ENCODE data around the gene C2orf80. TPM values are rescaled to one million over a fixed set of nuclear protein-coding genes. Genes with fewer than 3 reads are reported as not detected.

The C2orf80 gene
- total RNA-seq, 4 donors from 2014 or later = not detected

- H3K4me1 ChIP-seq = no peaks in the 10 kb centered on the region
- no peaks in the 10 kb centered on the region for H3K9me3 ChIP-seq
- no peaks in the 10 kb centered on the region for H3K36me3 ChIP-seq
- no peak overlapping the region for H3K4me3 ChIP-seq
- no peak for DNase-seq
- H3K27me3 ChIP-seq = no peaks in the 10 kb centered on the region
- no peak overlapping the region for H3K27ac ChIP-seq
- TF ChIP-seq, protein P1, sequence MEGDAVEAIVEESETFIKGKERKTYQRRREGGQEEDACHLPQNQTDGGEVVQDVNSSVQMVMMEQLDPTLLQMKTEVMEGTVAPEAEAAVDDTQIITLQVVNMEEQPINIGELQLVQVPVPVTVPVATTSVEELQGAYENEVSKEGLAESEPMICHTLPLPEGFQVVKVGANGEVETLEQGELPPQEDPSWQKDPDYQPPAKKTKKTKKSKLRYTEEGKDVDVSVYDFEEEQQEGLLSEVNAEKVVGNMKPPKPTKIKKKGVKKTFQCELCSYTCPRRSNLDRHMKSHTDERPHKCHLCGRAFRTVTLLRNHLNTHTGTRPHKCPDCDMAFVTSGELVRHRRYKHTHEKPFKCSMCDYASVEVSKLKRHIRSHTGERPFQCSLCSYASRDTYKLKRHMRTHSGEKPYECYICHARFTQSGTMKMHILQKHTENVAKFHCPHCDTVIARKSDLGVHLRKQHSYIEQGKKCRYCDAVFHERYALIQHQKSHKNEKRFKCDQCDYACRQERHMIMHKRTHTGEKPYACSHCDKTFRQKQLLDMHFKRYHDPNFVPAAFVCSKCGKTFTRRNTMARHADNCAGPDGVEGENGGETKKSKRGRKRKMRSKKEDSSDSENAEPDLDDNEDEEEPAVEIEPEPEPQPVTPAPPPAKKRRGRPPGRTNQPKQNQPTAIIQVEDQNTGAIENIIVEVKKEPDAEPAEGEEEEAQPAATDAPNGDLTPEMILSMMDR (IDR thresholded peaks at IDR 0.05) = no peak
These were observed 14.0 kb downstream of the C2orf80 start for GRCh38 chr2:208175840-208176153.

GRCh38 chr2:208175069-208175839 lies 14.6 kb downstream of the C2orf80 start:
- H3K36me3 ChIP-seq = no peaks in the 10 kb centered on the region
- no peak overlapping the region for H3K27ac ChIP-seq
- TF ChIP-seq, protein P1 (IDR thresholded peaks at IDR 0.05) = peak; percentile 48 to 88 (median 82)
- TF ChIP-seq POLR2A (IDR thresholded peaks at IDR 0.05) = no peak
- peak; percentile 58 to 88 (median 63) for DNase-seq
- H3K27me3 ChIP-seq = no peaks in the 10 kb centered on the region
- no peaks in the 10 kb centered on the region for H3K9me3 ChIP-seq
- H3K4me1 ChIP-seq = no peaks in the 10 kb centered on the region
- no peak overlapping the region for H3K4me3 ChIP-seq

GRCh38 chr2:208174144-208174543 lies 15.7 kb downstream of the C2orf80 start:
- Histone ChIP-seq H3K27ac (no peak overlapping the region), H3K4me3 (no peak overlapping the region), H3K9me3 (no peaks in the 10 kb centered on the region), H3K36me3 (no peaks in the 10 kb centered on the region), H3K27me3 (no peaks in the 10 kb centered on the region), H3K4me1 (no peaks in the 10 kb centered on the region)
- TF ChIP-seq, protein P1 (IDR thresholded peaks at IDR 0.05) = no peak
- TF ChIP-seq POLR2A (IDR thresholded peaks at IDR 0.05) = no peak
- DNase-seq = no peak

DNA sequence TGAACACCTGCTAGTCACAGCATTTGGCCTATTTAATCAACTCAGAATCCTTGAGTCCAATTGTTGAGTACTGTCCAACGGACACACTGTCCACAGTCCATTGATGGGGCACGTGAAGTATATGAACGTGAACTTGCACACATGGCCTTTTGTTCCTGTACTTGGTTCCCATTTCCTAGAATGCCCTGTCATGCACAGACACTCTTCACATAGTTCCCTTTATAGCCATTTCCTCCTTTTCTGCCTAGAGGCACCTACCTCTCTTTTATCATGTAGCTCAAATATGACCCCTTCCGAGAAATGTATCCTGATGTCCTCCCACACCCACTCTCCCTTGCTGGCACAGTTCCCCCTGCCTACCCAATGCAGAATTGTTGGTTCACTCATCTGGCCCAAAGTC lies 17.7 kb downstream of the C2orf80 start:
- no peaks in the 10 kb centered on the region for H3K27me3 ChIP-seq
- H3K4me1 ChIP-seq = no peaks in the 10 kb centered on the region
- TF ChIP-seq, protein P1 (IDR thresholded peaks at IDR 0.05) = no peak
- no peak for TF ChIP-seq POLR2A (IDR thresholded peaks at IDR 0.05)
- no peaks in the 10 kb centered on the region for H3K9me3 ChIP-seq
- no peak overlapping the region for H3K27ac ChIP-seq
- H3K36me3 ChIP-seq = no peaks in the 10 kb centered on the region
- no peak overlapping the region for H3K4me3 ChIP-seq
- DNase-seq = no peak

- H3K27me3 ChIP-seq = no peaks in the 10 kb centered on the region
- H3K4me3 ChIP-seq = no peak overlapping the region
- H3K27ac ChIP-seq = no peak overlapping the region
- H3K4me1 ChIP-seq = no peaks in the 10 kb centered on the region
- no peak for DNase-seq
- TF ChIP-seq, protein P1 (IDR thresholded peaks at IDR 0.05) = no peak
- TF ChIP-seq POLR2A (IDR thresholded peaks at IDR 0.05) = no peak
- H3K36me3 ChIP-seq = no peaks in the 10 kb centered on the region
- H3K9me3 ChIP-seq = no peaks in the 10 kb centered on the region
These were observed 24.7 kb downstream of the C2orf80 start for GRCh38 chr2:208164951-208165755.

All from Peyer's patch (tissue), 4 donors.